H1 (cell line): ENCODE measurements around the gene FAM171A1. TPM values are rescaled to one million over a fixed set of nuclear protein-coding genes. Genes with fewer than 3 reads are reported as not detected.

Experiments
- CTCF ChIA-PET: fragments of 300-600 bp; sonication (Branson Sonifier 250); formaldehyde crosslinking; loops from one replicate; lab custom pipeline; 2021; ENCODE audit not compliant: partially characterized antibody; lab: Charles Lee
- POLR2A ChIA-PET: fragments of 300-600 bp; sonication (Branson Sonifier 250); formaldehyde crosslinking; loops from one replicate; lab custom pipeline; 2021; ENCODE audit warnings: inconsistent platforms; ENCODE audit not compliant: partially characterized antibody; lab: Charles Lee
- DNase-seq, 2 experiments: peaks; one replicate each; pipeline versions ENCODE4 v3.0.0 to v3.0.0-alpha.2; 2010 to 2022; ENCODE audit warnings: low spot score in 2 of 2, low read depth in 1 of 2, mixed read lengths in 1 of 2
- FAIRE-seq: peaks from 2 replicates; lab custom pipeline; 2011; peaks lifted over from hg19 to GRCh38; lab: Jason Lieb, UNC
- H2AFZ ChIP-seq: 2 replicates; pipeline ENCODE4 v1.8.1; 2012; ENCODE audit warnings: low read length, inconsistent platforms
- H2AK5ac ChIP-seq: 2 replicates; pipeline ENCODE4 v1.6.1; 2013; ENCODE audit warnings: low read depth, low read length
- H2BK120ac ChIP-seq: replicated peaks from 2 replicates; pipeline ENCODE3; 2013; ENCODE audit warnings: low read depth, low read length, inconsistent platforms
- H2BK12ac ChIP-seq: 2 replicates; pipeline ENCODE4 v1.6.1; 2013; ENCODE audit warnings: low read depth, low read length
- H2BK15ac ChIP-seq: 2 replicates; pipeline ENCODE4 v1.6.1; 2013; ENCODE audit warnings: low read length
- H2BK20ac ChIP-seq: 2 replicates; pipeline ENCODE4 v1.6.1; 2013; ENCODE audit warnings: low read length
- H2BK5ac ChIP-seq: 2 replicates; pipeline ENCODE4 v1.6.1; 2013; ENCODE audit warnings: low read depth, low read length
- H3K14ac ChIP-seq: 2 replicates; pipeline ENCODE4 v1.6.1; 2013; ENCODE audit warnings: inconsistent platforms; ENCODE audit not compliant: insufficient read length
- H3K18ac ChIP-seq: 2 replicates; pipeline ENCODE4 v1.6.1; 2013; ENCODE audit warnings: low read length; ENCODE audit errors: extremely low read depth
- H3K23ac ChIP-seq: 2 replicates; pipeline ENCODE4 v1.6.1; 2013; ENCODE audit warnings: inconsistent platforms; ENCODE audit not compliant: insufficient read length
- H3K23me2 ChIP-seq: 2 replicates; pipeline ENCODE4 v1.6.1; 2013; ENCODE audit warnings: low read depth, low read length
- H3K27ac ChIP-seq: 2 replicates; pipeline ENCODE4 v1.6.1; 2011; ENCODE audit warnings: low read depth, low read length, inconsistent platforms
- H3K27me3 ChIP-seq, 4 experiments: replicated peaks in 1 of 4; 1 replicate in 1 of 4; 2 replicates in 3 of 4; pipeline versions ENCODE4 v1.6.1 to v1.8.1; 2011 to 2013; ENCODE audit warnings: low read length in 3 of 4, mild to moderate bottlenecking in 3 of 4, inconsistent platforms in 2 of 4, mixed read lengths in 2 of 4, moderate library complexity in 1 of 4; ENCODE audit not compliant: control insufficient read depth in 3 of 4, insufficient read depth in 3 of 4; ENCODE audit errors: extremely low read depth in 1 of 4
- H3K36me3 ChIP-seq, 4 experiments: 2 replicates each; pipeline versions ENCODE4 v1.6.1 to v1.8.1; 2011 to 2013; ENCODE audit warnings: mild to moderate bottlenecking in 4 of 4, low read length in 3 of 4, moderate library complexity in 2 of 4, control low read depth in 1 of 4, inconsistent platforms in 1 of 4; ENCODE audit not compliant: insufficient read depth in 4 of 4, control insufficient read depth in 2 of 4
- H3K4ac ChIP-seq: replicated peaks from 2 replicates; pipeline ENCODE3; 2013; ENCODE audit warnings: low read length, low read depth, mixed read lengths, inconsistent platforms; ENCODE audit not compliant: insufficient read length
- H3K4me1 ChIP-seq, 4 experiments: replicated peaks in 1 of 4; 1 replicate in 1 of 4; 2 replicates in 3 of 4; pipeline versions ENCODE4 v1.6.1 to v1.8.1; 2011 to 2013; ENCODE audit warnings: low read length in 3 of 4, inconsistent platforms in 2 of 4, mixed read lengths in 1 of 4; ENCODE audit not compliant: insufficient read depth in 4 of 4, control insufficient read depth in 3 of 4
- H3K4me2 ChIP-seq, 2 experiments: 2 replicates each; pipeline versions ENCODE4 v1.6.1 to v1.8.1; 2011 to 2013; ENCODE audit warnings: low read depth in 2 of 2, low read length in 2 of 2, control low read depth in 1 of 2, inconsistent platforms in 1 of 2, mild to moderate bottlenecking in 1 of 2; ENCODE audit not compliant: insufficient read depth in 1 of 2
- H3K4me3 ChIP-seq, 4 experiments: fragments of 200-600, 300-600 bp in 1 of 4; sonication (generic), shearing (Covaris generic), sonication (Bioruptor Twin) in 1 of 4; 2 replicates each; pipeline versions ENCODE4 v1.5.1 to v1.8.1; 2011 to 2016; ENCODE audit warnings: low read length in 4 of 4, low read depth in 3 of 4, control low read depth in 2 of 4, inconsistent platforms in 2 of 4, mild to moderate bottlenecking in 2 of 4, mixed read lengths in 1 of 4, moderate library complexity in 1 of 4; ENCODE audit not compliant: insufficient read depth in 2 of 4; ENCODE audit errors: extremely low read depth in 1 of 4
- H3K56ac ChIP-seq: replicated peaks from 2 replicates; pipeline ENCODE3; 2013; ENCODE audit warnings: low read depth, mild to moderate bottlenecking, mixed read lengths, low read length, inconsistent platforms; ENCODE audit not compliant: insufficient read length
- H3K79me1 ChIP-seq: 2 replicates; pipeline ENCODE4 v1.6.1; 2013; ENCODE audit warnings: low read depth, low read length, control low read depth
- H3K79me2 ChIP-seq, 2 experiments: 2 replicates each; pipeline versions ENCODE4 v1.6.1 to v1.8.1; 2012 to 2013; ENCODE audit warnings: low read length in 2 of 2, mild to moderate bottlenecking in 2 of 2, inconsistent platforms in 1 of 2; ENCODE audit not compliant: insufficient read depth in 2 of 2, control insufficient read depth in 1 of 2
- H3K9ac ChIP-seq, 4 experiments: replicated peaks in 1 of 4; 1 replicate in 1 of 4; 2 replicates in 3 of 4; pipeline versions ENCODE4 v1.6.1 to v1.8.1; 2011 to 2013; ENCODE audit warnings: low read depth in 3 of 4, low read length in 3 of 4, control low read depth in 2 of 4, mild to moderate bottlenecking in 2 of 4, moderate library complexity in 2 of 4, inconsistent platforms in 1 of 4; ENCODE audit errors: extremely low read depth in 1 of 4
- H3K9me3 ChIP-seq, 2 experiments: 2 replicates each; pipeline versions ENCODE4 v1.6.1 to v1.8.1; 2012 to 2013; ENCODE audit warnings: mild to moderate bottlenecking in 2 of 2, moderate library complexity in 2 of 2, control low read depth in 1 of 2, inconsistent platforms in 1 of 2, low read depth in 1 of 2, low read length in 1 of 2, mixed read lengths in 1 of 2; ENCODE audit not compliant: insufficient read depth in 2 of 2
- H4K20me1 ChIP-seq, 2 experiments: replicated peaks in 1 of 2; 2 replicates each; pipeline versions ENCODE3 to v1.8.1; 2011 to 2013; ENCODE audit warnings: inconsistent platforms in 2 of 2, low read length in 2 of 2, mild to moderate bottlenecking in 1 of 2; ENCODE audit not compliant: insufficient read depth in 2 of 2, control insufficient read depth in 1 of 2
- H4K5ac ChIP-seq: 2 replicates; pipeline ENCODE4 v1.6.1; 2013; ENCODE audit warnings: low read length, low read depth, mixed read lengths, inconsistent platforms; ENCODE audit not compliant: insufficient read length
- H4K8ac ChIP-seq: 2 replicates; pipeline ENCODE4 v1.8.0; 2013; ENCODE audit warnings: mild to moderate bottlenecking, moderate library complexity, low read length, inconsistent platforms; ENCODE audit not compliant: insufficient read depth; ENCODE audit errors: extremely low read depth
- H4K91ac ChIP-seq: replicated peaks from 2 replicates; pipeline ENCODE3; 2013; ENCODE audit warnings: low read length, mixed read lengths, inconsistent platforms; ENCODE audit not compliant: insufficient read length
- CBX5 ChIP-seq: fragments of 300-800, 300-1000 bp; sonication (generic); IDR thresholded peaks from 2 replicates; pipeline ENCODE4 v1.7.1; 2016; ENCODE audit warnings: antibody characterized with exemption, low read length, low read depth
- CREB1 ChIP-seq: IDR thresholded peaks from 2 replicates; pipeline ENCODE4 v1.6.1; 2012; ENCODE audit warnings: inconsistent platforms
- KDM5A ChIP-seq: fragments of 200-600 bp; IDR thresholded peaks from 2 replicates; pipeline ENCODE4 v1.7.1; 2012; ENCODE audit warnings: mild to moderate bottlenecking, low read length, inconsistent platforms, mixed read lengths
- SP1 ChIP-seq: IDR thresholded peaks from 2 replicates; pipeline ENCODE4 v1.6.1; 2011; ENCODE audit warnings: low read depth, low read length
- SRF ChIP-seq: IDR thresholded peaks from 2 replicates; pipeline ENCODE4 v1.6.1; 2011; ENCODE audit warnings: mild to moderate bottlenecking, low read depth, low read length, moderate library complexity
- TAF7 ChIP-seq: optimal IDR thresholded peaks from 2 replicates; pipeline ENCODE3; 2011; ENCODE audit warnings: low read depth, mild to moderate bottlenecking, inconsistent platforms, low read length, moderate library complexity, borderline replicate concordance
- WGBS, 2 experiments: shearing (Covaris generic) in 1 of 2; methylation state at CpG; one replicate each; pipeline versions ENCODE4 v1.1.6 to v1.1.7; 2013 to 2015; ENCODE audit warnings: low lambda C conversion rate in 2 of 2, mixed read lengths in 2 of 2, inconsistent platforms in 1 of 2, low coverage in 1 of 2, missing lambda C conversion rate in 1 of 2; ENCODE audit not compliant: insufficient replicate concordance in 2 of 2, insufficient coverage in 1 of 2, insufficient read length in 1 of 2; ENCODE audit errors: extremely low coverage in 1 of 2, missing lambda C conversion rate in 1 of 2; 5-methylcytosine and 5-hydroxymethylcytosine counted together
- polyA plus RNA-seq, 7 experiments: library from polyadenylated mRNA; depleted of rRNA in 3 of 7; stranded (reverse) in 5 of 7; unstranded in 2 of 7; fragments of >200 nt in 5 of 7; fragments of 200-250 nt in 2 of 7; gene quantifications; 1 replicate in 5 of 7; 2 replicates in 1 of 7; 4 replicates in 1 of 7; pipeline versions ENCODE4 v1.2.1 to v1.2.3, GENCODE V29; 2011 to 2013; ENCODE audit warnings: missing spikeins in 2 of 7, mixed read lengths in 2 of 7
- total RNA-seq: library from RNA; stranded (reverse); fragmentation: NEBNext Ultra II Directional; extraction: Animal tissue kit (Norgen Biotek cat#: 25700); gene quantifications from 2 replicates; pipeline ENCODE4 v1.2.1, GENCODE V29; 2021

FAM171A1 gene
- total and polyA plus RNA-seq, 2 of the 8 experiments (the other 6 are each of a cell fraction or from before 2014, with no cell fraction given): 26.6 to 42.1 TPM

- H2BK5ac ChIP-seq: no peak overlapping the region
- H2AFZ ChIP-seq: no peak overlapping the region
- no peaks in the 10 kb centered on the region for H3K9me3 ChIP-seq
- H3K4me1 ChIP-seq: no peaks in the 10 kb centered on the region
- H3K23me2 ChIP-seq: no peaks in the 10 kb centered on the region
- H3K23ac ChIP-seq: no peak overlapping the region
- no peak overlapping the region for H2BK20ac ChIP-seq
- FAIRE-seq (no peak), DNase-seq (no peak)
- H4K5ac ChIP-seq: no peak overlapping the region
- ChIA-PET POLR2A (no interaction called here), CTCF (interaction anchor here (1.2 kb wide), 1 partner anchor 10 kb away, joined by 3 read pairs; no protein-coding TSS in a partner anchor)
- no peak overlapping the region for H2BK120ac ChIP-seq
- H3K27ac ChIP-seq: no peak overlapping the region
- no peak overlapping the region for H2BK12ac ChIP-seq
- H3K79me2 ChIP-seq: no peaks in the 10 kb centered on the region
- H2AK5ac ChIP-seq: no peak overlapping the region
- no peak overlapping the region for H3K9ac ChIP-seq
- H4K20me1 ChIP-seq: no peaks in the 10 kb centered on the region
- H3K14ac ChIP-seq: no peak overlapping the region
- WGBS, 2 experiments: 85% methylated on average over 5 of the region's 5 CpGs; no CpG with 5 or more reads in 1 of the 2 experiments
- no peak overlapping the region for H3K4me2 ChIP-seq
- H2BK15ac ChIP-seq: no peak overlapping the region
- H4K8ac ChIP-seq: no peak overlapping the region
- H3K4me3 ChIP-seq: no peak overlapping the region
- H3K27me3 ChIP-seq: no peaks in the 10 kb centered on the region
- no peaks in the 10 kb centered on the region for H3K79me1 ChIP-seq
- H3K18ac ChIP-seq: no peak overlapping the region
- H3K56ac ChIP-seq: no peak overlapping the region
- H4K91ac ChIP-seq: no peak overlapping the region
- H3K36me3 ChIP-seq: no peaks in the 10 kb centered on the region
- no peak overlapping the region for H3K4ac ChIP-seq
- TF ChIP-seq SP1 (no peak), KDM5A (no peak), CBX5 (no peak), TAF7 (no peak), CREB1 (no peak), SRF (no peak)
Observed at GRCh38 chr10:15408557-15408956, 37.5 kb upstream of the FAM171A1 start.
